Stimulated activated CD4-positive, alpha-beta T cell treated with anti-CD3 and anti-CD28 coated beads, Interleukin-12 subunit alpha, Interleukin-12 subunit beta, amount 100 ng/mL, for 48 hours (primary cell): Measurements from ENCODE around the gene MCOLN2.
"Not testable (repeated sequence)": the region's sequence is repeated elsewhere in the genome, so short reads cannot be mapped to it uniquely, and the experiment has no call there.

Source experiments
- DNase-seq, 3 donors: peaks; one replicate each; pipeline ENCODE4 v3.0.0-alpha.2; 2020; ENCODE audit warnings: low read depth in 2 of 3, low spot score in 1 of 3

MCOLN2 gene

DNA sequence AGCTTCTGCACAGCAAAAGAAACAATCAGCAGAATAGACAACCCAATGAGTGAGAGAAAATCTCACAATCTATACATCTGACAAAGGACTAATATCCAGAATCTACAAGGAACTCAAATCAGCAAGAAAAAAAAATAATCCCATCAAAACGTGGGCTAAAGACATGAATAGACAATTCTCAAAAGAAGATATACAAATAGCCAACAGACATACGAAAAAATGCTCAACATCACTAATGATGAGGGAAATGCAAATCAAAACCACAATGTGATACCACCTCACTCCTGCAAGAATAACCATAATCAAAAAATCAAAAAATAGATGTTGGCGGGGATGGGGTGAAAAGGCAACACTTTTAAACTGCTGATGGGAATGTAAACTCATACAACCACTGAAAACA lies 10.4 kb downstream of the MCOLN2 start:
- not testable (repeated sequence) for DNase-seq

DNA sequence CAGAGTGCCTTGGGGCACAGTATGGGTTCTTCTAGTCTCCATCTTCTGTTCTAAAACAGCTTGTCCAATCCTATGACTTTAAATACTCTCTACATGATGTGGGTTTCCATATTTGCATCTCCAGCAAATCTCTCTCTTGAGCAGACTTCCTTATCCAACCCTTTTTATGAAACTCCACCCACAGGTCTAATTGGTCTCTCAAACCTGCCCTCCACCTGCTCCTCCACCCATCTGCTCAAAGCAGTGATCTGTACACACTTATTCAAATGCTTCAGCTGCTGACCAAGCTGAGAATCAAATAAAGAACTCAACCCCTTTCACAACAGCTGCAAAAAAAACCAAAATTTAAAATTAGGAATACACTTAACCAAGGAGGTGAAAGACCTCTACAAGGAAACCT lies 11.5 kb downstream of the MCOLN2 start:
- DNase-seq = no peak

DNA sequence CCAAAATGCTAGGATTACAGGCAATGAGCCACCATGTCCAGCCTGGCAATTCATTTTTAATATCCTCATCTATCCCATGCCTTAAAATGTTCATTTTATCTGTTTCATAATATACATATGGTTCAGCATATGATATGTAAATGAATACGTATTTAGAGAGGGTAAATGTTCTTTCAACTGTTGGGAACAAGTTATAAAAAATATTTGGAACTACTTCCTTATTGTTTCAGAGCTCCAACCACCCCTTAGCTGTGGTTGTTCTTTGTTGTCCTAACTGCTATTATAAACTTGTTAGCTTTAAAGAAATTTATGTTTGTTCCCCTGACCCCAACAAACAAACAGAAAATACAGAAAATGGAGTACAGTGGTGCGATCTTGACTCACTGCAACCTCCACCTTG lies 14.5 kb downstream of the MCOLN2 start:
- DNase-seq = no peak

DNA sequence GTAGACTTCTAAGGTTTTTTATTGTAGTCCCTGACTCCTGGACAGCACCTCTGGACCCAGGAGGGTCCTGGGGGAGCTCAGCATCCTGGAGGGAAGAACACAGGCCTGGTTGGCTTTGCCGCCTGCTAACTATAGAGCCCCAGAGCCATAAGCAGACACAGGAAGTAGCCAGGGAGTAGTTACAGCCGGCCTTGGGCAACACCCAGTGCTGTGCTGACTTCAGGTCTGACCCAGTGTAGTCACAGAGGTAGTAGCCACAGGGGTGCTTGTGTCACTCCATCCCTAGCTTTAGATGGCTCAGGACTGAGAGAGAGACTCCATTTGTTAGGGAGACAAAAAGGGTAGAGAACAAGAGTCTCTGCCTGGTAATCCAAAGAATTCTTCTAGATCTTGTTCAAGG lies 21.9 kb downstream of the MCOLN2 start:
- DNase-seq = no peak

DNA sequence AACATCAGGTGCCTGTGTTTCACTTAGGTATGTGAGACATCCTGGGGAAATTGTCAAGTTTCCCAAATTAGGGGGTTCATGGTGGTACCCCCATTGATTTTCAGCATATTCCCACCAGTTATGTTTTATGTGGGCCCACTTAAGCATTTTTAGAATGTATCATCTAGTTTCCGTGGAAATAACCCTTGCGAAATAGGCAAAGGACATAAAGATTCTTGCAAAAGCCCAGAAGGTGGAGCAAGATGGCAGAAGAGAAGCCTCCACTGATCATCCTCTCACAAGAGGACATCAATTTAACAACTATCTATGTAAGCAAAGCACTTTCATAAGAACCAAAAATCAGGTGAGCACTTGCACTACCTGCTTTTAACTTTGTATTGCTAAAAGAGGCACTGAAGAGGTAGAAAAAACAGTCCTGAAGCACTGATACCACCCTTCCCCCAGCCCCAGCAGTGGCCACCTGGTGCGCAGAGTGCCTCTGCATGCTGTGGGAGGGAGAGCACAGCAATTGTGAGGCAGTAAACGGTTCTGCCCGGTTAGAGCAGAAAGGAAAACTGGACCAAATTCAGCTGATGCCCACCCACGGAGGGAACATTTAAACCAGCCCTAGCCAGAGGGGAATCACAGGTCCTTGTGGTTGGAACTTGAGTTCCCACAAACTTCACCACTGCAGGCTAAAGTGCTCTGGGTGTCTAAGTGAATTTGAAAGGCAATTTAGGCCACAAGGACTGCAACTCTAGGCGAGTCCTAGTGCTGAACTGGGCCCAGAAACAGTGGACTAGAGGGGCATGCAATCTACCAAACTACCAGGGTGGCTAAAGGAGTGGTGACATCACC lies 23.2 kb downstream of the MCOLN2 start:
- no peak for DNase-seq

DNA sequence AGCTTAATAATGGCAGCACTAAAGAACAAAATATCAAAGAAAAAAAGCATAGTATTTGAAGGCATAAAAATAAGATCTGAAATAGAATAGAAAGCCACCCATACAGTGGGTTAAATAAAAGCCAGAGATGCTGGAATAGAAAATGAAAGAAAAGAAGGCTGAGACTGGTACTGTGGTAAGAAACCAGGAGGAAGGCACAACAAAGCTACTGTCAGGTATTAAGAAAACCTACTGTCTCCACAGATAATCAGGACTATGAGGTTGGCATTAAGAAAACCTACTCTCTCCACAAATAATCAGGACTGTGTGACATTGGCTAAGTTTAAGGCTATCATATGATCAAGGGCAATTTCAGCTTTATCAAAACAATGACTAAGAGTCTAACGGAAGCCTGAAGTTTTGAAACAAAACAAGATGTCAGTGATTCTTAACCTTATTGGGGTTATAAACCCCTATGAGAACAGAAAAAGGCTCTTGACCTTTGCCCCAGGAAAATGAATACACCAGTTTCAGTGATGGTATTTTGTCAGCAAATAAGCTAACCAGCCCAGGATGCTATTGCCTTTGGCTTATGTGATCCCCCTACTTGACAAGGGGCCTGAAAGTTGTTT lies 24.4 kb downstream of the MCOLN2 start:
- no peak for DNase-seq

DNA sequence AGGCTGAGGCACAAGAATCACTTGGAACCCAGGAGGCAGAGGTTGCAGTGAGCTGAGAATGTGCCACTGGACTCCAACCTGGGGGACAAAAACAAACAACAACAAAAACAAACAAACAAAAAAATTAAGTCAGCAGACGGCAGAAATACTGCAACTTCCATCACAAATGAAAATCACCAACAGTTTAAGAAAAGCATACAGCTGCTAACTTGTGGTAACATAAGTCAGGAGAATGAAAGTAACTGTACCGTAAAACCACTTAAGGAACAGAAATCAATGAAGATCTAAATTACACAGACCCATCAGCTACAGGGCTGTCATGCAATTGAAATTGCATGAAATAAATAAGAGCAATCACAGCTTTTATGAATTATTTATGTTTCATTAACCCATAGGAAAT lies 25.0 kb downstream of the MCOLN2 start:
- no peak for DNase-seq

DNA sequence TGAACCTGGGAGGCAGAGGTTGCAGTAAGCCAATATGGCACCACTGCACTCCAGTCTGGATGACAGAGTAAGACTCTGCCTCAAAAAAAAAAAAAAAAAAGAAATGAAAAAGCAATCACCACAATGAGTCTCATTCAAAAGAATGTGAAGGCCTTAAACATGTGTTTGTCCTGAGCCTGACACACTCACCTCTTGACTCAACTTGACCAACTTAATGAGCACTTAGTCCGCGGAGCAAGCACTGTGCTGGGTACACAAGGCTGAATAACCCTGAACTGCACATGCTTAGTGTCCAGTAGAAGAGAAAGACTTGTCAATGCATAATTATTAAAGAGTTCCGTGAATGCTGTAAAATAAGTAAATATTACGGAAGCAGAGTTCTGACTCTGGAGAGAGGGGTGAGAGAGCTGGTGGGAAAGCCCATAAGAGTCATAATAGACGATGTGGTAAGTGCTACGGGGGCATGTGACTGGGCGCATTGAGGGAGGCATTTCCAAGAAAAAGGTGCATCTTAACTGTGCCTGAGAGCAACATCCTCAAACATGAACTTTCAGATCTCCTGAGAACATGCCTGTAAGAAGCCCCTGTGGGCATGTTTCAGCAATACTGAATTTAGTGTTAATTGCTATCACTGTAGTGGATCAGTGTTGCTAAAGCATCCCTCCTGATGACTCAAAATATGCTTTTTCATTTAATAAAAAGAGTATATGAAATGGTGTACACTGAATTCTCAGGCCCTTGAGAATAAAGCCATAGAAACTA lies 27.2 kb downstream of the MCOLN2 start:
- DNase-seq = peak in 1 of 3 donors; percentile 28

DNA sequence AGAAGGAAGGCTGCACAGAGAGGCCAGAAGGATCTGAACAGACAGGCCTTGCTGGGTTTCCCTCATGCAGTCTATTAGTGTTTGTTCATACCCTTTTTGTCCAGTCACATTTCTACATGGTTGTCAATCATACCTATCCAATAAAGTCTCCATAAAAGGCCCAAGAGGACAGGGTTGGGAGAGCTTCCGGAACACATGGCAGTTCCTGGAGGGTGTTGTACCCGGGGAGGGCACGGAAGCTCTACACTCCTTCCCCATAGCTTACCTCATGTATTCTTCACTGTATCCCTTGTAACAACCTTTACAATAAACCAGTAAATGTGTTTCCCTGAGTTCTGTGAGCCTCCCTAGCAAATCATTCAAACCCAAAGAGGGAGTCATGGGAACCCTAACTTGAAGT lies 28.0 kb downstream of the MCOLN2 start:
- DNase-seq = no peak

DNA sequence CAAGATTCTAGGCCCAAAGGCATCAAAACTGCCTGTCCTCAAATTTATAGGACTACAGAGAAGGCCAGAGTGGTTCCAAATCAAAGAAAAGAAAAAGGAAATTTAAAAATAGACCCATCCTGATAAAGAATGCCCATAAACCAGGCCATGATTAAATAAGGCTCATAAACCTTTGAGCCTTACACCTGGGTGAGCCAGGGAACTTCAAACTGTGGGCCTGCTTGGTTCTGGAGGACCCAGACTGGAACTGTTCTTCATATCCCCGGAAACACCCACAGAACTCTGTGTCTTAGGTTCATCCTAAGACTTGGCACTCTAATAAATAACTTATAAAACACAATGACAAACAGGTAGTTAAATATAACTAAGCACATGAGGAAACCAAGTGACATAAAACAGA lies 28.8 kb downstream of the MCOLN2 start:
- DNase-seq = no peak

DNA sequence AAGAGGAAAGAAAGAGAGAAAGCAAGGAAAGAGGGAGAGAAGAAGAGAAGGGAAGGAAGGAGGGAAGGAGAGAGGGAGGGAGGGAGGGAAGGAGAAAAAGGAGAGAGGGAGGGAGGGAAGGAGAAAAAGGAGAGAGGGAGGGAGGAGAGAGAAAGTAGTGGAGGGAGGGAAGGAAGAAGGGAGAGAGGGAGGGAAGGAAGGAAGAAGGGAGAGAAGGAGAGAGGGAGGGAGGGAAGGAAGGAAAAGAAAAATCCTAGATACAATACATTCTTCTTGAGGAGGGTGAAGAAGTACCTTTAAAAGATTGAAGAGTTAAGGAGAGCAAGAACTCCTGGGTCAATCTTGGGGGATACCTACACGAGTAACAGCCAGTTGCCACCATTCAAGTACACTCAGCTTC lies 29.2 kb downstream of the MCOLN2 start:
- DNase-seq = no peak

DNA sequence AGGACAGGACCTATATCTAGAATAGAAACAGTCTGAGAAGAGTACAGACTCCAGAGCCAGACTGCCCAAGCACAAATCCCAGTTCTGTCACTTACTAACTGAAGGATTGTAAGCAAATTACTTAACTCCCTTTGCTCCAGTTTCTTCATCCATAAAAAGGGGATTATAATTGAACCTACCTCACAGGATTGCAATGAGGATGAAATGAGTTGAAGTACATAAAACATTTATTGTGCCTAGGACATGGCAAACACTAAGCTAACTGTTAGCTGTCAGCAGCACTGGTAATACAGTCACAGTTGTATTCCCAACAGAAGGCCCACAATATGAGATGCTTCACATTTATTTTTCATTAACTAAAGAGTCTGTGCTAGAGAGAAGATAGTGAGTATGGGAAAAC lies 33.9 kb downstream of the MCOLN2 start:
- no peak for DNase-seq

DNA sequence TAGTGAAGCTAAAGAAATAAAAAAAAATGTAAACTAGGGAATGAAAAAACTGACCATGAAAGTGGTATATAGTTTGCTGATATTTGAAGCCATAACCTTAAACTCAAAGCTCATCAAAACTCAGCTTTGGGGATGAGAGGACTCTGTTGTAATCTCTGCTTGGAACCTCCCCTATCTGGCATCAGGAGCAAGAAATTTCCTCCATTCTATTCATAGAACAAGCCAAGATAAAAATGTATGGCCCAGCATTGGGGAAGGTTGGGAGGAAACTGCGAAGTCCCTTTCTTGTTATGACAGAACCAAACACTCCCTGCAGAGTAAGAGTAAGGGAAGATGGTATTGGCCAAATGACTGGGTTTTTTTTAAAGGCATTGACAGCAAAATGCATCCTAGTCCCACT lies 35.6 kb downstream of the MCOLN2 start:
- DNase-seq = no peak

DNA sequence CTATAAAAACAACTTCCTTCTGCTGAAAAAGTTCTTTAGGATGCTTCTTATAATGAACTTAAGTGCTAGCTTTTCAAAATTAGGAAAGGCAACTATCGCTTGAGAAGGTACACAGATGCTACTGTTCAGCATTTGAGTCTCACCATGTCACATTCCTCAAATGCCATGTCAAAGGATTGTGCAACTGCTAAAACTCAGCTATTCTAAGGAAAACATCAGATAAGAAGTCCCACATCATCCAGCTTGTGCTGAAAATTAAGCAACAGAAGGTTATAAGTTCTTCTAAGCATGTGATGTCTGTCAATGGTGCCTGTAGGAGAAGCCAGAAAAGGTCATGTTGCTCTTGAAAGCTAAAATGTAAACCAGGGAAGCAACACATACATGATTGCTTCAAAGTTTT lies 36.5 kb downstream of the MCOLN2 start:
- no peak for DNase-seq

DNA sequence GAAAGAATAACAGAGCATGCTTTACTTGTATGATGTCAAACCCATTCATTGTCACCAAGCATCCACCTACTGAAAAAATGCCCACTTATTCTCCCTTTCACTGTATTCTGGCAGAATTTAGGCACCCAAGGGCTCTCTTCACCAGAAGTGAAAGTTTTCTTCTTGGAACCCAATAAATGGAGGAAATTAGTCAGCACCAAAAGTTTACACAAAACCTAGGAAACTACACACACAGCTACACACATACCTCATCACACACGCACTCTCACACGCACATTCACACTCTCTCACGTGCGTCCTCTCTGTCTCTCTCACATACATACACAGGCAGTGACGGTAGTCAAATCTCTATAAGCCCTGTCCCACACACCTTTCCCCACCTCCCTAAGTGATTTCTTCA lies 37.6 kb downstream of the MCOLN2 start:
- DNase-seq = peak; percentile 34 to 45 (median 38)

DNA sequence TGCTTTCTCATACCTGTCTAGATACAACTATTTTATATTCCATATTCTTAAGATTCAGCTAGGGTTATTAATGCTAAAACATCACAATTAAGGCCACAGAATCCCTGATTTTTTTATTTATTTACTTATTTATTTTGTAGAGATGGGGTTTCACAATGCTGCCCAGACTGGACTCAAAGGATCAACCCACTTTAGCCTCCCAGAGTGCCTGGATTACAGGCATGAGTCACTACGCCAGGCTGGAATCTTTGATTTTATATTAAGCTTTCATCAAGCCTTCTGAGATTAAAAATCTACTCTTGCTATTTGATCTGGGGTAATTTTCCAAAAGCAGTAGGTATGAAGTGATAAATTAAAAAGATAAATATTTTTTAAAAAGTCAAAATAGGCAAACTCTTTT lies 38.9 kb downstream of the MCOLN2 start:
- no peak for DNase-seq

DNA sequence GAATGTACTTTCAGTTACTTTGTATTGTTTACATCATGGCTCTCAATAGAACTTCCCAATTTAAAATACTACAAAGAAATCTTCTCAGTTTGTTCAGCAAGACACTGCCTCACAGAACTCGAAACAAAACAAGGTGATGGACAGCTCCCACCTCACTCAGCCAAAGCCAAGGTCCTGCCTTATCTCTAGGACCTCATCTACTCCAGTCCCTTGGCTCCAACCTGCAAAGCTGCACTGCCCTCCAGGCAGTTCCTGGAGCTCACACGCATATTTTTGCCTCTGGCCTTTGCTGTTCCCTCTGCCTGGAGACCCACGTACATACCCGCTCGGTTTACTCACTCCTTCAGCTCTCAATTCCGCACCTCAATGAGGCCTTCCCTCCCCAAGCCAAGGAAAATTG lies 40.3 kb downstream of the MCOLN2 start:
- DNase-seq = no peak

DNA sequence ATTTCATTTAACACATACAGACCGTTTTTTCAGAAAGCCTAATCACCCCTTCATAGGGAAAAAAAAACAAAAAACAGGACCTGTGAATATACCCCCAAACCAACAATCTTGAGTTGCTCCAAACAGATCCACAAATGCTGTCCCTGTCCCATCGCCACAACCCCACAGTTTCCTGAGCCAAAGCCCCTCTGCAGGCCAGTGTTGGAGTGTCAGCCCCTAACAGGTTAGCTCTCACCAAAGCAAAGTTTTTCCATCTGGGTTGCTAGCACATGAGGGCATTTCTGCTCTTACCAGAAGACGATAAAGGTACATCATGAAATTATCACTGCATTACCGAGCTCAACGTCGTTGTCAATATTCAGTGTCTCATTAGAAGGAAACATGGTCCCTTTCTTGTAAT lies 40.8 kb downstream of the MCOLN2 start:
- DNase-seq = no peak

DNA sequence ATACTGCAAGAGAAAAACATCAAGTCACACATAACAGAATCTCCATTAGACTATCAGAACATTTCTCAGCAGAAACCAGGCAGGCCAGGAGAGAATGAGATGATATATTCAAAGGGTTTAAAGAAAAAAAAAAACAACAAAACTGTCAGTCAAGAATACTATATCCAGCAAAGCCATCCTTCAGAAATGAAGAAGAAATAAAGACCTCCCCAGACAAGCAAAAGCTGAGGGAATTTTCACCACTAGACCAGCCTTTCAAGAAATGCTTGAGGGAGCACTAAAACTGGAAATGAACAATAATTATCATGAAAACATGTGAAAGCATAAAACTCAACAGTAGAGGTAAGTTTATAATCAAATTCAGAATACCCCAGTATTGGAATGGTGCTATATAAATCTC lies 47.2 kb downstream of the MCOLN2 start:
- DNase-seq = no peak

DNA sequence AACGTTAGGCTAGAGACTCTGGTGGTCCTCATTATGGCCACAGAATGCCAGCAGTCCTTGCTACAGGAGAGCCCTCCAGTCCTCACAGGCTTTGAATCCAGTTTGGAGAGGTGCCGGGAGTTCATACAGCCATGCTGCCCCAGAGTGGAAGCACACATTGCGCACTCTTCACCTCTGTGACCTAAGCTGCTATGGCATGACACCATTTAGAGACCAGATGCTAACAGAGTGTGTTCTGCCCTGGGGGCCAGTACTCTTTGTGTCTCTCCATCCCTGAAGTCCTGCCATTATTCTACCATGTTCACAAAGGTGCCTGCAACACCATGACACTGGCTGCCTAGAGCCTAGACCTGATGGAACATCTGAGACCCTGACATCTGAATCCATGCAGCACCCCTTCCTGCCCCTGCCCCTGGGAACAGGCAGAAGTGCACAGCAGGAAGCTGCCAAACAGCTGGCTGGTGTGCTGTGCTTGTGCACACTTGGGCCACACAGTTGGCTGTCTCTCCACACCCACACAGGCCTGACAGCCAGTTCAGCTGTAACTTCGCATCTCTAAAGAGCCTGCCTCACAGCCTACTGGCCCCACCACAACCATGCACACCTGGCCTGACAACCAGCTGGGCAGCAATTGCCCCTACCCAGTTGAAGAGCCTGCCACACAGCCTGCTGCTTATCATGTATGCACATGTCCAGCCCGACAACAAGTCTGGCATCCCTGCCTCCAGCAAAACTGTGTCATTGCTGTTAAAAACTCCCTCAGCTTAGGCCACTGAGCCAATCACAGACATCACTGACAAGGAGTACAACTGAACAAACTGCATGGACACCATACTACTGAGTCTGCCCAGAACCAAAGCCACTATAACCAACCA lies 49.1 kb downstream of the MCOLN2 start:
- DNase-seq = no peak

DNA sequence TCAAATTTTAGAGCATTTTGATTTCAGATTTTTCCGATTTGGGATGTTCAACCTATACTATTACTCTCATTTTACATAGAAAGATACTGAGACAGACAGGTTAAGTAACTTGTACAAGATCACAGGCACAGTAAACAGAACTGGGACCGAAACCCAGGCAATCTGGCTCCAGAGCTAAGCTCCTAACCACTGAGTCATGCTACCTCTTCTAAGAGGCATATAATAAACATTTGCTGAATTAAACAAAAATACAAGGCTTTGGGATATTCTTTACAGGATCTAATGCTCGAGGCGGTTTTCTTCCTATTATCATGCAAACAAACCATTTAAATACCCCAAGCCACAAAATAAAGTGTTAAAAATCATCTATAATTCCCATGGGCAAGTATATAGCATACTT lies 50.3 kb downstream of the MCOLN2 start:
- no peak for DNase-seq
